A549 treated with GW870086 at 1 μM for 4 hours (cell line): ENCODE results near the gene CDK18. TPM values are rescaled to one million over a fixed set of nuclear protein-coding genes. Genes with fewer than 3 reads are reported as not detected.

ENCODE experiments used
- total RNA-seq: library from RNA; stranded (reverse); fragments of 200-300 nt; extraction: Qiagen RNA extraction; gene quantifications from 5 replicates; pipeline ENCODE4 v1.2.3, GENCODE V29; 2022; ENCODE audit warnings: low read depth

CDK18 gene
- total RNA-seq, result 0.73 to 1.3 TPM (median 1.1 TPM) in 5 replicates

DNA sequence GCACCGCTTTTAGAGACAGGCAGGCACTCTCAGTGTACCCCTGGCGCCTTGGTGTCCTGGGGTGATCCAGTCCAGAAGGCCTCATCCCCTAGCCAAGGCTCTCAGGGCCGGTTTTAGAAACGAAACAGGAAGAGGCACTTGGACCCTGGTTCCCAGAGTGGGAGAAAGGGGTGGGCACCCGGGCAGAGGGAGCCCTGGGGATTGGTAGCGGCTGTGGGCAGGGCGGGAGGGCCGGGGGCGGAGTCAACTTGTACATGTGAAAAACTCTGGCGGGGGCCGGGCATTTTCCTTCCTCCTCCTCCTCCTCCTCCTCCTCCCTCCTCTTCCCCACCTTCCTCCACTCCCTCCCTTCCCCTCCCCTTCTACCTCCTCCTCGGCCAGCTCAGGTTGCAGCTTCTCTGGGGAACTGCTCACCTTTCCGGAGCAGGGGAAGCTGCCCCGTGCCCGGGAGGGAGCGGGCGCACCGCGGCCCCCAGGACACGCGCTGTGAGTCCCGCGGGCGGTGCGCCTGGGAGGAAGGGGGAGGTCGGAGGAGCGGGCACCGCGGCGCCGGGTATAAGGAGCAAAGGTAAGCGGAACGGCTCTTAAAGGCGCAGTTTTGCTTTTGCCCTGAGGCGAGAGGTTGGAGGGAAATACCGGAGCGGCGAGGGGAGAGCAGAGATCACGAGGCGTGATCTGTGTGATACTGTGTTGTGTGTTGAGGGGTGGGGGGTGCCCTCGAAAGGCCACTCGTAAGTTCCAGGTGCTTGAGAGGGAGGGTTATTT is at the start of gene CDK18:
TSS of gene CDK18 (plus strand) at position 359 of the 765 bp plus-strand sequence. CDS start 18,499 bp downstream, outside the sequence.

GRCh38 chr1:205455581-205456382 is 48.7 kb upstream of the CDK18 start, which contains the start of gene BLACAT1:
BLACAT1 (minus strand) TSS chr1:205456045.

Other genes with a start within 250 kb of the CDK18 start
- gene NUAK2, start 182.9 kb upstream of the CDK18 start, total RNA-seq, result 28.8 to 32.2 TPM (median 29.8 TPM) in 5 replicates
- 0.66 to 1.1 TPM (median 0.79 TPM) in 5 replicates for gene KLHDC8A, start 147.7 kb upstream of the CDK18 start, total RNA-seq
- gene LEMD1, start 82.6 kb upstream of the CDK18 start, total RNA-seq, result not detected in 5 replicates
- gene BLACAT1, start 48.6 kb upstream of the CDK18 start, total RNA-seq, result 0.03 to 0.07 TPM in 2 of 5 replicates, not detected in the others
- gene ELK4, start 127.3 kb downstream of the CDK18 start, total RNA-seq, result 6.0 to 7.2 TPM (median 6.4 TPM) in 5 replicates
- 4.5 to 6.3 TPM (median 5.7 TPM) in 5 replicates for gene SLC45A3, start 175.8 kb downstream of the CDK18 start, total RNA-seq
- gene NUCKS1, start 245.5 kb downstream of the CDK18 start, total RNA-seq, result 89.2 to 154 TPM (median 123 TPM) in 5 replicates